HG03108 (cell line): ENCODE measurements around the gene AKR1C3.
"Not testable (repeated sequence)": the region's sequence is repeated elsewhere in the genome, so short reads cannot be mapped to it uniquely, and the experiment has no call there.

Experiments
- ATAC-seq: cut with Tn5 transposase; IDR thresholded peaks from one replicate; pipeline ENCODE4 v1.9.1; 2021; ENCODE audit warnings: moderate library complexity; ENCODE audit not compliant: unreplicated experiment

The AKR1C3 gene

GRCh38 chr10:5136468-5137087 is 42.4 kb downstream of the AKR1C3 start:
- no peak for ATAC-seq

- ATAC-seq = not testable (repeated sequence)
These were observed 43.5 kb downstream of the AKR1C3 start for GRCh38 chr10:5137699-5138098.

- ATAC-seq = no peak
These were observed 48.0 kb downstream of the AKR1C3 start for GRCh38 chr10:5142199-5142598.

- no peak for ATAC-seq
These were observed 48.9 kb downstream of the AKR1C3 start for GRCh38 chr10:5143137-5143536.

- no peak for ATAC-seq
These were observed 52.7 kb downstream of the AKR1C3 start for GRCh38 chr10:5146920-5147254.

- ATAC-seq = no peak
These were observed 53.2 kb downstream of the AKR1C3 start for GRCh38 chr10:5147255-5147980.

- ATAC-seq = no peak
These were observed 53.9 kb downstream of the AKR1C3 start for GRCh38 chr10:5147981-5148677.

GRCh38 chr10:5148678-5149032 is 54.4 kb downstream of the AKR1C3 start:
- ATAC-seq = no peak

- no peak for ATAC-seq
These were observed 56.9 kb downstream of the AKR1C3 start for GRCh38 chr10:5151076-5151475.

- no peak for ATAC-seq
These were observed 61.7 kb downstream of the AKR1C3 start for GRCh38 chr10:5155951-5156350.
